Measurements from ENCODE around the gene PRICKLE3. TPM values are rescaled to one million over a fixed set of nuclear protein-coding genes. Genes with fewer than 3 reads are reported as not detected.
A peak's percentile ranks its signal among the peaks of the same experiment; 100 is the strongest.
"Not testable (repeated sequence)": the region's sequence is repeated elsewhere in the genome, so short reads cannot be mapped to it uniquely, and the experiment has no call there.

The PRICKLE3 gene
- total RNA-seq, 1 donor, result 3.3 TPM

GRCh38 chrX:49163555-49164419, 22.4 kb downstream of the PRICKLE3 start:
- Histone ChIP-seq H3K9me3 (ENCODE audit: low read depth, low read length) (no peaks in the 10 kb centered on the region), H3K4me1 (ENCODE audit: insufficient read depth, low read length) (peaks cover 35% of the 10 kb centered on the region), H3K4me3 (ENCODE audit: low read length) (peak overlapping the region; percentile 25), H3K27me3 (ENCODE audit: insufficient read depth, low read length) (no peaks in the 10 kb centered on the region)

- Histone ChIP-seq H3K9me3 (ENCODE audit: low read depth, low read length) (no peaks in the 10 kb centered on the region), H3K4me1 (ENCODE audit: insufficient read depth, low read length) (peaks cover 25% of the 10 kb centered on the region), H3K4me3 (ENCODE audit: low read length) (peak within 1 kb of the TSS; percentile 25), H3K27me3 (ENCODE audit: insufficient read depth, low read length) (no peaks in the 10 kb centered on the region)
Measured at GRCh38 chrX:49162620-49163019, 23.6 kb downstream of the PRICKLE3 start, which contains the start of gene MAGIX. Gene MAGIX (plus strand): TSS chrX:49162758. CDS start chrX:49162890, 132 bp downstream.

GRCh38 chrX:49161632-49162031, 24.5 kb downstream of the PRICKLE3 start:
- no peaks in the 10 kb centered on the region for H3K27me3 ChIP-seq (ENCODE audit: insufficient read depth, low read length)
- no peaks in the 10 kb centered on the region for H3K9me3 ChIP-seq (ENCODE audit: low read depth, low read length)
- peaks cover 21% of the 10 kb centered on the region for H3K4me1 ChIP-seq (ENCODE audit: insufficient read depth, low read length)
- no peak overlapping the region for H3K4me3 ChIP-seq (ENCODE audit: low read length)

- no peaks in the 10 kb centered on the region for H3K9me3 ChIP-seq (ENCODE audit: low read depth, low read length)
Measured at GRCh38 chrX:49160908-49161307, 25.3 kb downstream of the PRICKLE3 start.

GRCh38 chrX:49157194-49157593, 29.0 kb downstream of the PRICKLE3 start:
- no peaks in the 10 kb centered on the region for H3K27me3 ChIP-seq (ENCODE audit: insufficient read depth, low read length)
- H3K9me3 ChIP-seq (ENCODE audit: low read depth, low read length), result no peaks in the 10 kb centered on the region
- no peak overlapping the region for H3K4me3 ChIP-seq (ENCODE audit: low read length)
- H3K4me1 ChIP-seq (ENCODE audit: insufficient read depth, low read length), result peaks cover 13% of the 10 kb centered on the region

More at GRCh38 chrX:49160908-49161307, 25.3 kb downstream of the PRICKLE3 start:
- no peaks in the 10 kb centered on the region for H3K27me3 ChIP-seq (ENCODE audit: insufficient read depth, low read length)
- H3K4me3 ChIP-seq (ENCODE audit: low read length), result no peak overlapping the region
- peaks cover 19% of the 10 kb centered on the region for H3K4me1 ChIP-seq (ENCODE audit: insufficient read depth, low read length)

- Histone ChIP-seq H3K4me1 (ENCODE audit: insufficient read depth, low read length) (peaks cover 13% of the 10 kb centered on the region), H3K4me3 (ENCODE audit: low read length) (peak overlapping the region; percentile 52), H3K27me3 (ENCODE audit: insufficient read depth, low read length) (no peaks in the 10 kb centered on the region), H3K9me3 (ENCODE audit: low read depth, low read length) (no peaks in the 10 kb centered on the region)
Measured at GRCh38 chrX:49155900-49156837, 30.0 kb downstream of the PRICKLE3 start.

GRCh38 chrX:49155243-49155899, 30.8 kb downstream of the PRICKLE3 start:
- Histone ChIP-seq H3K4me1 (ENCODE audit: insufficient read depth, low read length) (peaks cover 13% of the 10 kb centered on the region), H3K4me3 (ENCODE audit: low read length) (peak overlapping the region; percentile 52), H3K27me3 (ENCODE audit: insufficient read depth, low read length) (no peaks in the 10 kb centered on the region), H3K9me3 (ENCODE audit: low read depth, low read length) (no peaks in the 10 kb centered on the region)

- peaks cover 13% of the 10 kb centered on the region for H3K4me1 ChIP-seq (ENCODE audit: insufficient read depth, low read length)
- H3K4me3 ChIP-seq (ENCODE audit: low read length), result no peak overlapping the region
- H3K27me3 ChIP-seq (ENCODE audit: insufficient read depth, low read length), result no peaks in the 10 kb centered on the region
Measured at GRCh38 chrX:49153467-49153866, 32.7 kb downstream of the PRICKLE3 start.

GRCh38 chrX:49149291-49149690, 36.9 kb downstream of the PRICKLE3 start:
- not testable (repeated sequence) for H3K4me3 ChIP-seq (ENCODE audit: low read length); H3K4me1 ChIP-seq (ENCODE audit: insufficient read depth, low read length); H3K27me3 ChIP-seq (ENCODE audit: insufficient read depth, low read length); H3K9me3 ChIP-seq (ENCODE audit: low read depth, low read length)

More at GRCh38 chrX:49153467-49153866, 32.7 kb downstream of the PRICKLE3 start:
- H3K9me3 ChIP-seq (ENCODE audit: low read depth, low read length), result no peaks in the 10 kb centered on the region

GRCh38 chrX:49148390-49149100, 37.6 kb downstream of the PRICKLE3 start:
- not testable (repeated sequence) for H3K9me3 ChIP-seq (ENCODE audit: low read depth, low read length); H3K4me3 ChIP-seq (ENCODE audit: low read length); H3K27me3 ChIP-seq (ENCODE audit: insufficient read depth, low read length); H3K4me1 ChIP-seq (ENCODE audit: insufficient read depth, low read length)

- no peaks in the 10 kb centered on the region for H3K27me3 ChIP-seq (ENCODE audit: insufficient read depth, low read length)
- no peaks in the 10 kb centered on the region for H3K9me3 ChIP-seq (ENCODE audit: low read depth, low read length)
- no peaks in the 10 kb centered on the region for H3K4me1 ChIP-seq (ENCODE audit: insufficient read depth, low read length)
- H3K4me3 ChIP-seq (ENCODE audit: low read length), result no peak overlapping the region
Measured at GRCh38 chrX:49147936-49148335, 38.2 kb downstream of the PRICKLE3 start.

- Histone ChIP-seq H3K4me1 (ENCODE audit: insufficient read depth, low read length) (no peaks in the 10 kb centered on the region), H3K4me3 (ENCODE audit: low read length) (no peak overlapping the region), H3K27me3 (ENCODE audit: insufficient read depth, low read length) (no peaks in the 10 kb centered on the region), H3K9me3 (ENCODE audit: low read depth, low read length) (no peaks in the 10 kb centered on the region)
Measured at GRCh38 chrX:49147282-49147681, 38.9 kb downstream of the PRICKLE3 start.

- H3K4me1 ChIP-seq (ENCODE audit: insufficient read depth, low read length); H3K4me3 ChIP-seq (ENCODE audit: low read length); H3K27me3 ChIP-seq (ENCODE audit: insufficient read depth, low read length): not testable (repeated sequence)
- peaks cover 14% of the 10 kb centered on the region for H3K9me3 ChIP-seq (ENCODE audit: low read depth, low read length)
Measured at GRCh38 chrX:49143154-49143553, 43.0 kb downstream of the PRICKLE3 start.

- H3K27me3 ChIP-seq (ENCODE audit: insufficient read depth, low read length); H3K4me1 ChIP-seq (ENCODE audit: insufficient read depth, low read length); H3K4me3 ChIP-seq (ENCODE audit: low read length): not testable (repeated sequence)
- H3K9me3 ChIP-seq (ENCODE audit: low read depth, low read length), result peaks cover 14% of the 10 kb centered on the region
Measured at GRCh38 chrX:49142264-49142663, 43.9 kb downstream of the PRICKLE3 start.

All from mononuclear cell (primary cell).